ENCODE data around the gene OTULINL.
"Not testable (repeated sequence)": the region's sequence is repeated elsewhere in the genome, so short reads cannot be mapped to it uniquely, and the experiment has no call there.

Gene OTULINL

GRCh38 chr5:14581106-14581890 lies at the start of gene OTULINL:
Gene OTULINL, plus strand, starts transcription at chr5:14581792. Its CDS starts 103 bp downstream, at chr5:14581895.
- DNase-seq (ENCODE audit: insufficient read length, low spot score) = peak; percentile 86
- no peak for FAIRE-seq

GRCh38 chr5:14532180-14532579 lies 49.4 kb upstream of the OTULINL start:
- DNase-seq (ENCODE audit: insufficient read length, low spot score) (no peak), FAIRE-seq (no peak)

GRCh38 chr5:14534773-14535172 lies 46.8 kb upstream of the OTULINL start:
- FAIRE-seq (no peak), DNase-seq (ENCODE audit: insufficient read length, low spot score) (no peak)

GRCh38 chr5:14545308-14545707 lies 36.3 kb upstream of the OTULINL start:
- FAIRE-seq = no peak

GRCh38 chr5:14545862-14546261 lies 35.7 kb upstream of the OTULINL start:
- no peak for DNase-seq (ENCODE audit: insufficient read length, low spot score)
- FAIRE-seq = no peak

More at GRCh38 chr5:14545308-14545707, 36.3 kb upstream of the OTULINL start:
- DNase-seq (ENCODE audit: insufficient read length, low spot score) = no peak

- FAIRE-seq (no peak), DNase-seq (ENCODE audit: insufficient read length, low spot score) (no peak)
Observed at GRCh38 chr5:14547666-14548065, 33.9 kb upstream of the OTULINL start.

GRCh38 chr5:14551211-14551610 lies 30.4 kb upstream of the OTULINL start:
- FAIRE-seq (no peak), DNase-seq (ENCODE audit: insufficient read length, low spot score) (no peak)

- no peak for FAIRE-seq
- no peak for DNase-seq (ENCODE audit: insufficient read length, low spot score)
Observed at GRCh38 chr5:14552017-14552416, 29.6 kb upstream of the OTULINL start.

- not testable (repeated sequence) for FAIRE-seq; DNase-seq (ENCODE audit: insufficient read length, low spot score)
Observed at GRCh38 chr5:14554288-14554687, 27.3 kb upstream of the OTULINL start.

GRCh38 chr5:14556015-14556414 lies 25.6 kb upstream of the OTULINL start:
- FAIRE-seq (no peak), DNase-seq (ENCODE audit: insufficient read length, low spot score) (no peak)

- DNase-seq (ENCODE audit: insufficient read length, low spot score) (no peak), FAIRE-seq (no peak)
Observed at GRCh38 chr5:14557203-14557770, 24.3 kb upstream of the OTULINL start.

- FAIRE-seq (no peak), DNase-seq (ENCODE audit: insufficient read length, low spot score) (no peak)
Observed at GRCh38 chr5:14557791-14558415, 23.7 kb upstream of the OTULINL start.

- DNase-seq (ENCODE audit: insufficient read length, low spot score) (no peak), FAIRE-seq (no peak)
Observed at GRCh38 chr5:14560091-14560595, 21.4 kb upstream of the OTULINL start.

- DNase-seq (ENCODE audit: insufficient read length, low spot score) (no peak), FAIRE-seq (no peak)
Observed at GRCh38 chr5:14561741-14562140, 19.9 kb upstream of the OTULINL start.

GRCh38 chr5:14568333-14568732 lies 13.3 kb upstream of the OTULINL start:
- FAIRE-seq (no peak), DNase-seq (ENCODE audit: insufficient read length, low spot score) (no peak)

- DNase-seq (ENCODE audit: insufficient read length, low spot score) (no peak), FAIRE-seq (no peak)
Observed at GRCh38 chr5:14569948-14570691, 11.5 kb upstream of the OTULINL start.

GRCh38 chr5:14571901-14572300 lies 9.7 kb upstream of the OTULINL start:
- FAIRE-seq (no peak), DNase-seq (ENCODE audit: insufficient read length, low spot score) (no peak)

GRCh38 chr5:14572385-14572784 lies 9.2 kb upstream of the OTULINL start:
- DNase-seq (ENCODE audit: insufficient read length, low spot score) (no peak), FAIRE-seq (no peak)

- no peak for DNase-seq (ENCODE audit: insufficient read length, low spot score)
- FAIRE-seq = no peak
Observed at GRCh38 chr5:14572836-14573235, 8.8 kb upstream of the OTULINL start.

GRCh38 chr5:14574096-14574495 lies 7.5 kb upstream of the OTULINL start:
- no peak for FAIRE-seq
- DNase-seq (ENCODE audit: insufficient read length, low spot score) = no peak

All from GM19239 (cell line).